Measurements from ENCODE around the gene PTRH2.
"Not testable (repeated sequence)": the region's sequence is repeated elsewhere in the genome, so short reads cannot be mapped to it uniquely, and the experiment has no call there.

Gene PTRH2

DNA sequence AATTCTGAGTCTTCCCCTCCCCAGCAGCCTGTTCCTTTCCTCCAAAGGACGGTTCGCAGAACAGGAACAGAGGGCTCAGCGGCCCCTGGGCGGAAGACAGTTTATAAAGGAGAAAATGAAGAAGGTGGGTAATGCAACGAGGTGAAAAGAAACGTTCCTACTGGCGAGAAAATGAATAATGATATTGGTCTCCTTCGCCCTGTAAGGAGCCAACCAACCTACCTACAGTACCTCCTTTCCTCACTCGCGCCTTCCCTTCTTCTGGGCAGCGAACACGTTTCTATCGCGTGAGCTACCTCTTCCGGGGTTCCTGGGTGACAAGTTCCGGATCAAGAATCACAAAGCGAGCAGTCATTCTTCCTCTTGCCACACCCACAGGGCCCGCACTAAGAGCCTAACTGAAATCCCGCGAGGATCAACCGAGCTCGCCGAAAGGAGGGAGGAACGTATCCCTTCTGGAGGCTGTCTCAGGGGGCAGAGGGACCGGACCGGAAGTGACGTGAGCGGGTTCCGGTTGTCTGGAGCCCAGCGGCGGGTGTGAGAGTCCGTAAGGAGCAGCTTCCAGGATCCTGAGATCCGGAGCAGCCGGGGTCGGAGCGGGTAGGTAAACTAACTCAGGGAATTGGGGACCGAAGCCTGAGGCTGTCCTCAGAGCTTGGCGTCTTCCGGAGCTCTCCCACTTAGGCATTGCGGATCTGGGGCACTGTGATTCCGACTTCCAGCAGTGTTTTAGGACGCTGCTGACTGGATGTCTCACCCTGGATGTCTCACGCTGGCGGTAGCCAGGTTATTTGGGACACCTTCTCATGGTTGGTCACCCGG lies at the start of gene PTRH2, which contains the start of gene VMP1:
Gene PTRH2, minus strand, starts transcription at position 282 of the 822 bp plus-strand sequence. CDS start 9,452 bp downstream, outside the sequence.
Gene VMP1, plus strand, starts transcription at position 506 of the 822 bp plus-strand sequence. CDS start 23,793 bp downstream, outside the sequence.
- DNase-seq = peak; percentile 99

GRCh38 chr17:59756236-59756818 lies 49.1 kb upstream of the PTRH2 start:
- no peak for DNase-seq

GRCh38 chr17:59755069-59755468 lies 47.8 kb upstream of the PTRH2 start:
- not testable (repeated sequence) for DNase-seq

GRCh38 chr17:59754552-59754951 lies 47.3 kb upstream of the PTRH2 start:
- DNase-seq = no peak

DNA sequence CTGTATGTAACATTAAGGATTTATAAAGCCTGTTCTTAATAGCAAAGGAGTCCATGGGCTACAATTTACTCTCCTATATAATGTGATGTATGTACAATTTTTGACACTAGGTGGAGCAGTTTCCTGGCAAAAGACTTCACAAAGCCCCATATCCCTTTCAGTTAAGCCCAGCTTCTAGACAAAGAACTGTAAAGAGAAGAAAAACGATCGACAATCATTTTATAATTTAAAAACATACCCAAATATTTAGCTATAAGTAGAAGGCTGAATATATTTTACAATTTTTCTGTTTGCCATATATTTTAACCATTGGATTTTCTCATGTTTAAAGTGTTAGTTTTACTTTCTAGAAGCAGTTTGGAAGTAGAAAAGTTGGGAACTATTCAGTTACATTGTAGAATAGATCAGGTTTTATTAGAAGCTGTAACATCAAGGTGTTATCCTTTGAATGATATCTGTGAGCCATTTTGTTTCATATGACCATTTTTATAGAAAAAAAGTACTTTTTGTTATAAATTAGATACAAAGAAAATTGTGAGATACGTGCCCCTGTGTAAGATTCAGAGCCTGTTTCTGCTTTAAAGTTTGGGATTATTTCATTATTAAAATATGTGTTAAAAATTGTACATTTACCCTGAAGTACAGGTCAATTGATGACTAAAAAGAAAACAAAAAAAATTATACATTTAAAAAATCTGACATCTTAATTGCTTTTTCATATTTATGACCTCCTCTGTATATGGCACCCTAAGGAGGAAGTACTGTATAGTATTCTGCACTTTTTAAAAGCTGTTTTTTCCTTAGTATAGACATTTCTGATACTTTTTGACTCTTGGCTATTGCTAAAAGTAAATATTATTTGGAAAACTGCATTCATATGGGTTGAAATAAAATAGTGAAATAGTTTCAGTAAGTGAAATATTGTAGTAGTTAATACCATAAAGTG lies 46.6 kb upstream of the PTRH2 start:
- DNase-seq = peak; percentile 69

DNA sequence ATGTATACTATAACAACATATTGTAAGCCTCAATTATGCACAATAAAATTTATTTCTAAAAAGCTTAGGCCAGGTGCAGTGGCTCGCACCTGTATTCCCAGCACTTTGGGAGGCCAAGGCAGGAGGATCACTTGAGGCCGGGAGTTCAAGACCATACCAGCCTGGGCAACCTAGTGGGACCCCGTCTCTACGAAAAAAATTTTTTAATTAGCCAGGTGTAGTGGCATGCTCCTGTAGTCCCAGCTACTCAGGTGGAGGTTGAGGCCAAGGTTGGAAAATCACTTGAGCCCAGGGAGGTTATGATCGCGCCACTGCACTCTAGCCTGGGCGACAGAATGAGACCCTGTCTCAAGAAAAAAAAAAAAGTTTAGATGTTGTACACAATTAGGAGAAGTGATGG lies 45.7 kb upstream of the PTRH2 start:
- DNase-seq = no peak

- no peak for DNase-seq
Measured at GRCh38 chr17:59752446-59752845, 45.2 kb upstream of the PTRH2 start.

DNA sequence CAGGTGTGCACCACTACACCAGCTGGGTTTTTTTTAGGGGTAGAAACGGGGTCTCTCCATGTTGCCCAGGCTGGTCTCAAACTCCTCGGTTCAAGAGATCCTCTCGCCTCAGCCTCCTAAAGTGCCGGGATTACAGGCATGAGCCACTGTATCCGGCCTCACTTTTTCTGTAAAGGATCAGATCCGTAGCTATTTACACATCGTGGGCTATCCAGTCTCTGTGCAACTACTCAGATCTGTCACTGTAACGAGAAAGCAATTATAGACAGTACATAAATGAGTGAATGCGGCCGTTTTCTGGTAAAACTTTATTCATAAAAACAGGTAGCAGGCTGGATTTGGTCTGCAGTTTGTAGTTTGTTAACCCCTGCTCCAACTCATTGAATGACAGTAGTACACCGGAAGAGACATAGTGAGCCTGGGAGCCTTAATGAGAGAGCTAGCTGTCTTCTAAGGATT lies 44.8 kb upstream of the PTRH2 start:
- no peak for DNase-seq

- no peak for DNase-seq
Measured at GRCh38 chr17:59748591-59748990, 41.4 kb upstream of the PTRH2 start.

- DNase-seq = peak; percentile 30
Measured at GRCh38 chr17:59746849-59747445, 39.7 kb upstream of the PTRH2 start.

GRCh38 chr17:59745040-59745439 lies 37.8 kb upstream of the PTRH2 start:
- no peak for DNase-seq

DNA sequence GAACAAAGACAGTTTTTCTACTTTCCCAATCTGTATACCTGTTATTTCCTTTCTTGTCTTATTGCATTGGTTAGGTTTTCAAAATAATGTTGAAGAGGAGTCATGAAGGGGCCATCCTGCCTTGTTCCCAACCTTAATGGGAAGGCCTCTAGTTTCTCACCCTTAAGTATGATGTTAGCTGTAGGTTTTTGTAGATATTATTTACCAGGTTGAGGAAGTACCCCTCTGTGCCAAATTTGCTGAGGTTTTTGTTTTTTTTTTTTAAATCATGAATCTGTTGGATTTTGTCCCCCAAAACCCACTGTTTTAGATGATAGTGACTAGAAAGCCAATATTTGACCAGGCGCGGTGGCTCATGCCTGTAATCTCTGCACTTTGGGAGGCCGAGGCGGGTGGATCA lies 36.6 kb upstream of the PTRH2 start:
- DNase-seq = no peak

DNA sequence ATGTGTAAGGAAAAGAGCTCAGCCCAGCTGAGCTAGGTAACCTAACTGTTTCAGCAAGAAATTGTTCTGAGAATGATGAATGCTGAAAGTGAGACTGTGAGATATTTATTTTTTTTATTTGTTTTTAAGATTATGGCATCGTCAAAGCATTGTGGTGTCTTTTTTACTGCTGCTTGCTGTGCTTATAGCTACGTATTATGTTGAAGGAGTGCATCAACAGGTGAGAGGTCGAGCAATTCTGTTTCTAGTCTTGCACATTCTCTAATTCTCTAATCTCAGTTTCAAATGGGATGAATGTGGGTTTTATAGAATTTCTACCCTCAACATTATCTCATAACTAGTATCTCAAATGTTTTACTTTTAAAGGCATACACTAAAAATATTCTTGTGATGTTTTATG lies 30.1 kb upstream of the PTRH2 start:
- DNase-seq = no peak

- DNase-seq = no peak
Measured at GRCh38 chr17:59734226-59734625, 27.0 kb upstream of the PTRH2 start.

GRCh38 chr17:59733697-59734096 lies 26.5 kb upstream of the PTRH2 start:
- DNase-seq = no peak

DNA sequence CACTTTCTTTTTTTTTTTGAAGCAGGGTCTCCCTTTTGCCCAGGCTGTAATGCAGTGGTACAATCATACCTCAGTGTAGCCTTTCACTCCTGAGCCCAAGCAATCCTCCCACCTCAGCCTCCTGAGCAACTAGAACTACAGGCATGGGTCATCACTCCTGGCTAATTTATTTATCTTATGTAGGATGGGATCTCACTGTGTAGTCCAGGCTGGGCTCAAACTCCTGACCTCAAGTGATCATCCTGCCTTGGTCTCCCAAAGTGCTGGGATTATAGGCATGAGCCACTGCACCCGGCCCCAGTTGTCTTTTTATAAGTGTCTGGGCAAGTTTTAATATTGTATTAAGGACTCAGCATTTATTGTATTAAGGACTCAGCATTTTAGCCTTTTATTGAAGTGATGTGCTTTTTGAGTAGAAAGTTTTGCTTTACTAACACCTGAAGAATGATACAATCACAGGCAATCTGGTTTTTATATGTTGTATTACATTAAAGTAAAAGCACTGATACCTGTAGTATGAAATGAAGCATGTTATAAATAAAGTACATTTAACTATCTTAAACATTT lies 23.1 kb upstream of the PTRH2 start:
- no peak for DNase-seq

- no peak for DNase-seq
Measured at GRCh38 chr17:59727817-59728533, 20.7 kb upstream of the PTRH2 start.

- DNase-seq = no peak
Measured at GRCh38 chr17:59725691-59726090, 18.5 kb upstream of the PTRH2 start.

GRCh38 chr17:59723607-59724006 lies 16.4 kb upstream of the PTRH2 start:
- DNase-seq = no peak

DNA sequence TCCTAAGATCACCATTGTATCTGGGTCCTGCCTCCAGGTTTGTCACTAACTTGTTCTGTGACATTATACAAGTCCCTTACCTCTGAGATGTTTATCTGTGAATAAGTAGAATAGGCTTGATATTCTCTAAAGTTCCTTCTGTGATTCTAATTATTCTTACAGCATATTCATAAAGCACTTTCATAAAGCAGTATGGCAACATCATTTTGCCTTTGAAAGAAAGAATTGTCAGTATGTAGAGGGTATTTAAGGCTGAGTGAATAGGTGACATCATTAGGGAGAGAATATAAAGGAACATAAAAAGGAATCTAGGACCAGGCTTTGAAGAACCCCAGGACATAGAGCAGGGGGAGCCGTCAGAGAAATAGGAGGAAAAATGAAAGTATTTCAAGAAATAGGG lies 15.8 kb upstream of the PTRH2 start:
- DNase-seq = no peak

DNA sequence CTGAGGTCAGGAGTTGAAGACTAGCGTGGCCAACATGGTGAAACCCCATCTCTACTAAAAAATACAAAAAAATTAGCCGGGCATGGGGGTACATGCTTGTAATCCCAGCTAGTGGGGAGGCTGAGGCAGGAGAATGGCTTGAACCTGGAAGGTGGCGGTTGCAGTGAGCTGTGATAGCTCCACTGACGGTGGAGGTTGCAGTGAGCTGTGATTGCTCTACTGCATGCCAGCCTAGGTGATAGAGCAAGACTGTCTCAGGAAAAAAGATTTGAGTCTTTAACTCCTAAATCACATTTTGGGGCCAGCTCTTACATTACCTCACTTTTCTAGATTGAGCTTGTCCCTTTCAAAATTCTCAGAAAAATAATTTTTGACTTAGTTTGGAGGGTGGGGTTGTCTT lies 15.4 kb upstream of the PTRH2 start:
- no peak for DNase-seq

DNA sequence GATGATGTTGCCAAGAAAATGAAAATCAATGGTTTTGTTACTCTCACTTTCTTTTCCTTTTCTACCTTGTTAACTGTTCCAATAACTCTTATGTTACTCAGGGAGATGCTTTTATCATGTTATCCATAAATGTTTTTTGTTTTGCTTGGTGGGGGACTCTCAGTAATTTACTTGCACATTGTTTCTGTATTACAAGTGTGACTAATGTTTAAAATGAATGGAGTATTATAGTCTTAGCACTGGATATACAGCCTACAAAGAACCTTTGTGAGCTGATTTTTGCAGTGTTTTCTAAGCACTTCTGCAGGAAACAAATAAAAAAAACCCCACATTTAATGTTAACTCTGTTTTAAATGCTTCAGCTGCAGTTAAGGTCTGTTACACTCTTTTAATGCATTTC lies 12.3 kb upstream of the PTRH2 start:
- DNase-seq = no peak

All from RPMI8226 (cell line).